Peyer's patch (tissue), 4 donors: ENCODE measurements around the gene ITGAD. TPM values are rescaled to one million over a fixed set of nuclear protein-coding genes. Genes with fewer than 3 reads are reported as not detected.

Experiments used
- DNase-seq, 3 donors: peaks; one replicate each; pipeline ENCODE4 v3.0.0-alpha.2; 2017 to 2019
- H3K27ac ChIP-seq, 4 donors: fragments of 200-600 bp; sonication (generic); one replicate each; pipeline ENCODE4 v1.5.1; 2016 to 2019
- H3K27me3 ChIP-seq, 2 donors: fragments of 200-600 bp; sonication (generic); one replicate each; pipeline ENCODE4 v1.5.1; 2019
- H3K36me3 ChIP-seq, 3 donors: fragments of 200-600 bp; sonication (generic); one replicate each; pipeline ENCODE4 v1.5.1; 2016 to 2019
- H3K4me1 ChIP-seq, 4 donors: fragments of 200-600 bp; sonication (generic); one replicate each; pipeline ENCODE4 v1.5.1; 2016 to 2019
- H3K4me3 ChIP-seq, 4 donors: fragments of 200-600 bp; sonication (generic); 1 replicate in 3 of 4; 2 replicates in 1 of 4; pipeline ENCODE4 v1.5.1; 2016 to 2019; ENCODE audit warnings: mild to moderate bottlenecking in 1 of 4
- H3K9me3 ChIP-seq, 4 donors: fragments of 200-600 bp; sonication (generic); one replicate each; pipeline ENCODE4 v1.5.1; 2016 to 2019; ENCODE audit warnings: mild to moderate bottlenecking in 1 of 4
- CTCF ChIP-seq, 6 experiments: fragments of 450-650 bp in 4 of 6; fragments of 200-600 bp in 2 of 6; sonication (generic) in 1 of 6; IDR thresholded peaks; one replicate each; pipeline ENCODE4 v1.5.1; 2017 to 2019; ENCODE audit warnings: antibody characterized with exemption in 6 of 6, mild to moderate bottlenecking in 3 of 6, moderate library complexity in 1 of 6
- POLR2A ChIP-seq, 2 donors: fragments of 450-650 bp; IDR thresholded peaks; one replicate each; pipeline ENCODE4 v1.5.1; 2017; ENCODE audit warnings: antibody characterized with exemption in 2 of 2, mild to moderate bottlenecking in 2 of 2, moderate library complexity in 2 of 2
- total RNA-seq, 4 donors: library from RNA; depleted of rRNA; stranded (reverse); fragments of >200 nt; gene quantifications; one replicate each; pipeline ENCODE4 v1.1.0, GENCODE V29; 2016

Gene ITGAD
- total RNA-seq, 4 donors from 2014 or later: 0.83 TPM; not detected in 3

- Histone ChIP-seq H3K9me3 (no peaks in the 10 kb centered on the region), H3K27ac (peak within 1 kb of the TSS; percentile 95 to 99 (median 98)), H3K4me1 (peaks cover 5 to 49% (median 17%) of the 10 kb centered on the region in 4 donors), H3K4me3 (peak within 1 kb of the TSS; percentile 66 to 79 (median 72)), H3K27me3 (no peaks in the 10 kb centered on the region), H3K36me3 (peaks cover 0 to 21% (median 0%) of the 10 kb centered on the region in 3 donors)
- DNase-seq: peak; percentile 97 to 99 (median 97)
- peak; percentile 47 to 67 for TF ChIP-seq POLR2A (IDR thresholded peaks at IDR 0.05)
- peak; percentile 36 to 69 (median 52) for TF ChIP-seq CTCF (IDR thresholded peaks at IDR 0.05)
These were observed 65.9 kb downstream of the ITGAD start, which contains the start of gene ARMC5 for GRCh38 chr16:31458844-31459686. TSS of gene ARMC5 (plus strand) at chr16:31459501. CDS start at chr16:31459525, 24 bp downstream.

- Histone ChIP-seq H3K36me3 (peaks cover 0 to 28% (median 0%) of the 10 kb centered on the region in 3 donors), H3K27ac (peak overlapping the region; percentile 95 to 99 (median 98)), H3K4me3 (peak overlapping the region; percentile 66 to 79 (median 72)), H3K27me3 (no peaks in the 10 kb centered on the region), H3K4me1 (peaks cover 5 to 40% (median 17%) of the 10 kb centered on the region in 4 donors), H3K9me3 (no peaks in the 10 kb centered on the region)
- TF ChIP-seq CTCF (IDR thresholded peaks at IDR 0.05) (no peak), POLR2A (IDR thresholded peaks at IDR 0.05) (peak; percentile 10 to 46)
- peak; percentile 100 for DNase-seq
These were observed 66.8 kb downstream of the ITGAD start for GRCh38 chr16:31459687-31460581.

- H3K9me3 ChIP-seq: no peaks in the 10 kb centered on the region
- peak overlapping the region in 3 of 4 donors; percentile 50 to 72 (median 66) for H3K4me3 ChIP-seq
- no peaks in the 10 kb centered on the region for H3K27me3 ChIP-seq
- peak overlapping the region; percentile 95 to 99 (median 98) for H3K27ac ChIP-seq
- TF ChIP-seq POLR2A (IDR thresholded peaks at IDR 0.05) (no peak), CTCF (IDR thresholded peaks at IDR 0.05) (peak; percentile 62 to 75 (median 70))
- peak in 2 of 3 donors; percentile 34 to 49 for DNase-seq
- peaks cover 0 to 33% (median 0%) of the 10 kb centered on the region in 3 donors for H3K36me3 ChIP-seq
- peaks cover 5 to 34% (median 15%) of the 10 kb centered on the region in 4 donors for H3K4me1 ChIP-seq
These were observed 67.5 kb downstream of the ITGAD start for GRCh38 chr16:31460582-31461002.

- no peak overlapping the region for H3K27ac ChIP-seq
- no peak for TF ChIP-seq CTCF (IDR thresholded peaks at IDR 0.05)
- TF ChIP-seq POLR2A (IDR thresholded peaks at IDR 0.05): no peak
- peak in 2 of 3 donors; percentile 6 to 45 for DNase-seq
- H3K4me1 ChIP-seq: peaks cover 5 to 28% (median 14%) of the 10 kb centered on the region in 4 donors
- H3K36me3 ChIP-seq: peaks cover 0 to 41% (median 0%) of the 10 kb centered on the region in 3 donors
- H3K4me3 ChIP-seq: no peak overlapping the region
- H3K9me3 ChIP-seq: no peaks in the 10 kb centered on the region
- no peaks in the 10 kb centered on the region for H3K27me3 ChIP-seq
These were observed 68.2 kb downstream of the ITGAD start for GRCh38 chr16:31461201-31461920.
